ENCODE measurements around the gene WDR46. TPM values are rescaled to one million over a fixed set of nuclear protein-coding genes. Genes with fewer than 3 reads are reported as not detected.
A peak's percentile ranks its signal among the peaks of the same experiment; 100 is the strongest.
"Not testable (repeated sequence)": the region's sequence is repeated elsewhere in the genome, so short reads cannot be mapped to it uniquely, and the experiment has no call there.

Gene WDR46
- total RNA-seq, 1 donor from 2014 or later, result 37.0 TPM

GRCh38 chr6:33271468-33272274, 17.4 kb downstream of the WDR46 start, which contains the start of the genes RPS18 and VPS52:
Gene RPS18, plus strand, starts transcription at chr6:33272075. Its CDS starts 45 bp downstream, at chr6:33272120.
Gene VPS52, minus strand, starts transcription at chr6:33271876. Its CDS starts 201 bp downstream, at chr6:33271675.
- Histone ChIP-seq H3K27ac (peak within 1 kb of the TSS; percentile 93), H3K4me3 (peak within 1 kb of the TSS; percentile 75), H3K9me3 (no peaks in the 10 kb centered on the region), H3K36me3 (peaks cover 63% of the 10 kb centered on the region), H3K27me3 (no peaks in the 10 kb centered on the region), H3K4me1 (peaks cover 51% of the 10 kb centered on the region)
- DNase-seq (peak; percentile 91), ATAC-seq (peak; percentile 93)
- TF ChIP-seq CTCF (IDR thresholded peaks at IDR 0.05), result no peak
- intact Hi-C loops (cut with DNase I), result no loop called here

DNA sequence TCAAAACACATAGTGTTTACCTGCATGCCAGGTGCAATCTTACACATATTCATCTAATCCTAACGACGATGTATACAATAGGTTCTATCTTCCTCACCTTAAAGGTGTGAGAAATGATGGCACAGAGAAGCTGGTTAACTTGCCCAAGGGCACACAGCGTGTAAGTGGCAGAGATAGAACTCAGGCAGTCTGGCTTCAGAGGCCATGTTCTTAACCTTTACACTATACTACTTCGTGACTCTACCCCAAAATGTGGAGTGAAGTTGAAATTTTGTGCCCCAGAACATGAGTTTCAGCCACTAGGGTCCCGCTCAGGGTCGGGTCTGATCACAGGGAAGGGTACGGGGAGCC, 17.9 kb downstream of the WDR46 start:
- no peaks in the 10 kb centered on the region for H3K27me3 ChIP-seq
- peaks cover 65% of the 10 kb centered on the region for H3K36me3 ChIP-seq
- H3K27ac ChIP-seq, result peak overlapping the region; percentile 93
- TF ChIP-seq CTCF (IDR thresholded peaks at IDR 0.05), result no peak
- ATAC-seq, result peak; percentile 6
- H3K4me1 ChIP-seq, result peaks cover 45% of the 10 kb centered on the region
- H3K9me3 ChIP-seq, result no peaks in the 10 kb centered on the region
- peak overlapping the region; percentile 75 for H3K4me3 ChIP-seq
- DNase-seq, result no peak
- intact Hi-C loops (cut with DNase I), result no loop called here

- DNase-seq (no peak), ATAC-seq (peak; percentile 12)
- Histone ChIP-seq H3K27me3 (no peaks in the 10 kb centered on the region), H3K9me3 (no peaks in the 10 kb centered on the region), H3K4me1 (no peaks in the 10 kb centered on the region), H3K36me3 (peaks cover 89% of the 10 kb centered on the region), H3K27ac (no peak overlapping the region), H3K4me3 (no peak overlapping the region)
- intact Hi-C loops (cut with DNase I), result no loop called here
- TF ChIP-seq CTCF (IDR thresholded peaks at IDR 0.05), result no peak
Observed at GRCh38 chr6:33264015-33264414, 25.0 kb downstream of the WDR46 start.

DNA sequence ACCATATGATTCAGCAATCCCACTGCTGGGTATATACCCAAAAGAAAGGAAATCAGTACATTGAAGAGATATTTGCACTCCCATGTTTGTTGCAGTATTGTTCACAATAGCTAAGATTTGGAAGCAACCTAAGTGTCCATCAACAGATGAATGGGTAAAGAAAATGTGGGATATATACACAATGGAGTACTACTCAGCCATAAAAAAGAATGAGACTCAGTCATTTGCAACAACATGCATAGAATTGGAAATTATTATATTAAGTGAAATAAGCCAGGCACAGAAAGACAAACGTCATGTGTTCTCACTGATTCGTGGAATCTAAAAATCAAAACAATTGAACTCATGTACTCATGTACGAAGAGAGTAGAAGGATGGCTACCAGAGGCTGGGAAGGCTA, 26.5 kb downstream of the WDR46 start:
- H3K4me1 ChIP-seq; intact Hi-C loops (cut with DNase I); H3K4me3 ChIP-seq; H3K27ac ChIP-seq; DNase-seq; ATAC-seq; H3K9me3 ChIP-seq; H3K27me3 ChIP-seq: not testable (repeated sequence)
- H3K36me3 ChIP-seq, result peaks cover 81% of the 10 kb centered on the region

DNA sequence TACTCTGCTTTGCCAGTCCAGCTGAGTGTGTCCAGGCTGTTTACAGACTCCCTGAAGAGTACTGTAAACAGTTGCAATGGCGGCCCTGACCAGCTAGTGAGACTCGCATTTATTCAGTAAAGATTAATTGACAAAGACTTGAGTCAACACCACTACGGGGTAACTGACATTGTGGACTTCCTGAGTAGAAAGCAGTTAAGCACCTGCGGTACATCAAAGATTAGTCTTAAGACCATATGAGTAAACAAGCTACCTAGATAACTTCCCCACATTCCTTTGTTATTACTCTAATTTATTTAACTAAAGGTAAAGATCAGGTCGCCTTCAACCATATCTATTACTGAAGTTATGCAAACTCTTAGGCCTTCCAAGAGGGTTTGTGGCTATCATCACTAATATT, 30.0 kb downstream of the WDR46 start:
- ATAC-seq, result no peak
- H3K27me3 ChIP-seq, result no peaks in the 10 kb centered on the region
- peaks cover 64% of the 10 kb centered on the region for H3K36me3 ChIP-seq
- no peak overlapping the region for H3K4me3 ChIP-seq
- intact Hi-C loops (cut with DNase I), result no loop called here
- no peak for TF ChIP-seq CTCF (IDR thresholded peaks at IDR 0.05)
- no peaks in the 10 kb centered on the region for H3K4me1 ChIP-seq
- DNase-seq, result no peak
- no peaks in the 10 kb centered on the region for H3K9me3 ChIP-seq
- no peak overlapping the region for H3K27ac ChIP-seq

DNA sequence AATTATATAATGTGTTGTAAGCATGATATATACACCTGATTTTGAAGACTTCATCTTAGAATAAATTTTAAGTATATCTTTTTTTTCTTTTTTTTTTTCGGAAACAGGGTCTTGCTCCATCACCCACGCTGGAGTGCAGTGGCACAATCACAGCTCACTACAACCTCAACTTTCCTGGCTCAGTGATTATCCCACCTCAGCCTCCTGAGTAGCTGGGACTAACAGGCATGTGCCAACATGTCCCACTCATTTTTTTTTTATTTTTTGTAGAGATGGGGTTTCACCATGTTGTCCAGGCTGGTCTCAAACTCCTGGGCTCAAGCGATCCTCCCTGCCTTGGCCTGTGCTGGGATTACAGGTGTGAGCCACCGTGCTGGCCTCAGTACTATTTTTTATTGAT, 34.4 kb downstream of the WDR46 start:
- TF ChIP-seq CTCF (IDR thresholded peaks at IDR 0.05), result no peak
- peaks cover 47% of the 10 kb centered on the region for H3K36me3 ChIP-seq
- no peaks in the 10 kb centered on the region for H3K9me3 ChIP-seq
- intact Hi-C loops (cut with DNase I), result no loop called here
- no peaks in the 10 kb centered on the region for H3K27me3 ChIP-seq
- H3K27ac ChIP-seq, result no peak overlapping the region
- no peak overlapping the region for H3K4me3 ChIP-seq
- no peak for ATAC-seq
- peaks cover 16% of the 10 kb centered on the region for H3K4me1 ChIP-seq
- DNase-seq, result no peak

Measured in upper lobe of right lung (tissue), 1 donor.